IMR-90 (cell line): ENCODE measurements around the gene PROK2. TPM values are rescaled to one million over a fixed set of nuclear protein-coding genes. Genes with fewer than 3 reads are reported as not detected.

Experiments used
- ATAC-seq: fragments of 200-7000 bp; cut with Tn5 transposase; 2 replicates; pipeline ENCODE4 v1.9.1; 2020; ENCODE audit warnings: low read depth, mild to moderate bottlenecking, moderate library complexity
- BruUV-seq: library from RNA; stranded (reverse); fragments of 400-500 nt; replicated peaks from 2 replicates; lab custom pipeline; 2021; lab: Mats Ljungman, UMichigan
- CTCF ChIA-PET: fragments of 300-600 bp; formaldehyde crosslinking; extraction: SDS; loops from one replicate; lab custom pipeline; 2021; ENCODE audit warnings: antibody characterized with exemption; lab: Yijun Ruan, JAX
- POLR2A ChIA-PET: fragments of 300-600 bp; sonication (Branson Sonifier 250); formaldehyde crosslinking; loops from one replicate; lab custom pipeline; 2022; ENCODE audit warnings: antibody characterized with exemption; ENCODE audit not compliant: unreplicated experiment; lab: Charles Lee
- DNase-seq: peaks from one replicate; pipeline ENCODE4 v3.0.0; 2013
- H2AFZ ChIP-seq: replicated peaks from 2 replicates; pipeline ENCODE3; 2013; ENCODE audit warnings: low read length, mild to moderate bottlenecking; ENCODE audit not compliant: poor library complexity
- H2AK5ac ChIP-seq: 2 replicates; pipeline ENCODE4 v1.6.1; 2013; ENCODE audit warnings: low read depth, low read length, inconsistent platforms
- H2AK9ac ChIP-seq: replicated peaks from 2 replicates; pipeline ENCODE3; 2013; ENCODE audit warnings: mild to moderate bottlenecking, low read depth, low read length, moderate library complexity; ENCODE audit not compliant: poor library complexity
- H2BK120ac ChIP-seq: 2 replicates; pipeline ENCODE4 v1.6.1; 2013; ENCODE audit warnings: low read depth, low read length, inconsistent platforms
- H2BK15ac ChIP-seq: 3 replicates; pipeline ENCODE4 v1.6.1; 2013; ENCODE audit warnings: low read depth, low read length, inconsistent platforms
- H2BK20ac ChIP-seq: 2 replicates; pipeline ENCODE4 v1.6.1; 2013; ENCODE audit warnings: low read depth, mild to moderate bottlenecking, inconsistent platforms, low read length, moderate library complexity
- H2BK5ac ChIP-seq: 2 replicates; pipeline ENCODE4 v1.6.1; 2013; ENCODE audit warnings: mild to moderate bottlenecking, low read depth, low read length, inconsistent platforms; ENCODE audit not compliant: poor library complexity, severe bottlenecking
- H3K14ac ChIP-seq: replicated peaks from 2 replicates; pipeline ENCODE4 v1.6.1; 2013; ENCODE audit warnings: low read depth, low read length, inconsistent platforms
- H3K18ac ChIP-seq: 2 replicates; pipeline ENCODE4 v1.6.1; 2013; ENCODE audit warnings: low read depth, low read length, control low read depth
- H3K23ac ChIP-seq: 2 replicates; pipeline ENCODE4 v1.6.1; 2013; ENCODE audit warnings: low read depth, low read length, inconsistent platforms
- H3K27ac ChIP-seq: 2 replicates; pipeline ENCODE4 v1.5.1; 2013; ENCODE audit warnings: mild to moderate bottlenecking, control low read depth, low read length; ENCODE audit not compliant: insufficient read depth
- H3K27me3 ChIP-seq: 2 replicates; pipeline ENCODE4 v1.6.1; 2013; ENCODE audit warnings: low read length; ENCODE audit not compliant: control insufficient read depth, insufficient read depth
- H3K36me3 ChIP-seq: 2 replicates; pipeline ENCODE4 v1.6.1; 2013; ENCODE audit warnings: low read length, mixed read lengths; ENCODE audit not compliant: control insufficient read depth, insufficient read depth
- H3K4ac ChIP-seq: 2 replicates; pipeline ENCODE4 v1.6.1; 2013; ENCODE audit warnings: low read depth, low read length, inconsistent platforms
- H3K4me1 ChIP-seq: 2 replicates; pipeline ENCODE4 v1.6.1; 2013; ENCODE audit warnings: low read length, mixed read lengths; ENCODE audit not compliant: control insufficient read depth, insufficient read depth
- H3K4me2 ChIP-seq: 2 replicates; pipeline ENCODE4 v1.6.1; 2013; ENCODE audit warnings: low read depth, mild to moderate bottlenecking, control low read depth, low read length, moderate library complexity
- H3K4me3 ChIP-seq: 2 replicates; pipeline ENCODE4 v1.5.1; 2013; ENCODE audit warnings: low read depth, mild to moderate bottlenecking, control low read depth, low read length, moderate library complexity; ENCODE audit not compliant: insufficient read depth
- H3K56ac ChIP-seq: 2 replicates; pipeline ENCODE4 v1.6.1; 2013; ENCODE audit warnings: low read length, inconsistent platforms; ENCODE audit not compliant: insufficient read depth; ENCODE audit errors: extremely low read depth
- H3K79me1 ChIP-seq, 2 experiments: 2 replicates each; pipeline ENCODE4 v1.6.1; 2013; ENCODE audit warnings: low read length in 2 of 2, inconsistent platforms in 1 of 2, low read depth in 1 of 2
- H3K9ac ChIP-seq: 2 replicates; pipeline ENCODE4 v1.6.1; 2013; ENCODE audit warnings: low read depth, low read length, control low read depth
- H3K9me1 ChIP-seq: 2 replicates; pipeline ENCODE4 v1.6.1; 2013; ENCODE audit warnings: low read length, inconsistent platforms; ENCODE audit not compliant: insufficient read depth
- H3K9me3 ChIP-seq: 2 replicates; pipeline ENCODE4 v1.6.1; 2013; ENCODE audit warnings: low read length; ENCODE audit not compliant: control insufficient read depth, insufficient read depth
- H4K20me1 ChIP-seq: 2 replicates; pipeline ENCODE4 v1.6.1; 2013; ENCODE audit warnings: low read length, inconsistent platforms; ENCODE audit not compliant: insufficient read depth
- H4K5ac ChIP-seq: 2 replicates; pipeline ENCODE4 v1.6.1; 2013; ENCODE audit warnings: mild to moderate bottlenecking, low read depth, low read length, control low read depth
- H4K8ac ChIP-seq, 2 experiments: 2 replicates each; pipeline ENCODE4 v1.6.1; 2013; ENCODE audit warnings: low read depth in 2 of 2, low read length in 2 of 2, control low read depth in 1 of 2, inconsistent platforms in 1 of 2
- H4K91ac ChIP-seq: 2 replicates; pipeline ENCODE4 v1.6.1; 2013; ENCODE audit warnings: low read depth, low read length, inconsistent platforms; ENCODE audit not compliant: insufficient read depth
- BHLHE40 ChIP-seq: fragments of 150-350 bp; IDR thresholded peaks from 2 replicates; pipeline ENCODE4 v1.6.1; 2016; ENCODE audit warnings: mild to moderate bottlenecking, low read depth, low read length
- CEBPB ChIP-seq: IDR thresholded peaks from 2 replicates; pipeline ENCODE4 v1.6.1; 2012; ENCODE audit warnings: low read depth, low read length, improper control_type of control experiment
- CHD1 ChIP-seq: IDR thresholded peaks from 2 replicates; pipeline ENCODE4 v1.6.1; 2012; ENCODE audit warnings: low read depth, low read length, improper control_type of control experiment
- CTCF ChIP-seq: conservative IDR thresholded peaks from 2 replicates; pipeline ENCODE4 v1.5.1; 2012; ENCODE audit warnings: mild to moderate bottlenecking, low read depth, low read length, improper control_type of control experiment
- ELK1 ChIP-seq: fragments of 150-350 bp; IDR thresholded peaks from 2 replicates; pipeline ENCODE4 v1.6.1; 2016; ENCODE audit warnings: low read depth, mild to moderate bottlenecking, low read length, moderate library complexity, borderline replicate concordance
- FOS ChIP-seq: fragments of 150-350 bp; IDR thresholded peaks from 2 replicates; pipeline ENCODE4 v1.6.1; 2016; ENCODE audit warnings: low read depth, low read length
- MAFK ChIP-seq: IDR thresholded peaks from 2 replicates; pipeline ENCODE4 v1.6.1; 2012; ENCODE audit warnings: low read depth, low read length, improper control_type of control experiment
- MAZ ChIP-seq: IDR thresholded peaks from 2 replicates; pipeline ENCODE4 v1.6.1; 2012; ENCODE audit warnings: low read depth, mild to moderate bottlenecking, low read length, improper control_type of control experiment, moderate library complexity, borderline replicate concordance
- MXI1 ChIP-seq: IDR thresholded peaks from 2 replicates; pipeline ENCODE4 v1.6.1; 2012; ENCODE audit warnings: low read depth, mild to moderate bottlenecking, low read length, moderate library complexity, borderline replicate concordance
- NFE2L2 ChIP-seq: fragments of 150-350 bp; IDR thresholded peaks from 2 replicates; pipeline ENCODE4 v1.6.1; 2016; ENCODE audit warnings: low read depth, mild to moderate bottlenecking, low read length
- POLR2A ChIP-seq: IDR thresholded peaks from 2 replicates; pipeline ENCODE4 v1.6.1; 2012; ENCODE audit warnings: mild to moderate bottlenecking, low read depth, low read length
- RAD21 ChIP-seq: IDR thresholded peaks from 2 replicates; pipeline ENCODE4 v1.6.1; 2012; ENCODE audit warnings: low read length, improper control_type of control experiment
- RCOR1 ChIP-seq: IDR thresholded peaks from 2 replicates; pipeline ENCODE4 v1.6.1; 2012; ENCODE audit warnings: mild to moderate bottlenecking, low read length, improper control_type of control experiment; ENCODE audit not compliant: insufficient replicate concordance
- RFX5 ChIP-seq: IDR thresholded peaks from 2 replicates; pipeline ENCODE4 v1.8.0; 2012; ENCODE audit warnings: low read depth, mild to moderate bottlenecking, low read length, moderate library complexity
- SMC3 ChIP-seq: fragments of 150-350 bp; IDR thresholded peaks from 2 replicates; pipeline ENCODE4 v1.6.1; 2016; ENCODE audit warnings: low read depth, mild to moderate bottlenecking, antibody characterized with exemption, low read length, moderate library complexity
- USF2 ChIP-seq: fragments of 150-350 bp; IDR thresholded peaks from 2 replicates; pipeline ENCODE4 v1.6.1; 2017; ENCODE audit warnings: mild to moderate bottlenecking, antibody characterized with exemption, low read length, low read depth
- WGBS, 2 experiments: methylation state at CpG; one replicate each; pipeline versions ENCODE4 v1.1.5 to v1.1.7; 2013; ENCODE audit warnings: missing lambda C conversion rate in 2 of 2; ENCODE audit not compliant: insufficient read length in 1 of 2; ENCODE audit errors: extremely low coverage in 2 of 2; 5-methylcytosine and 5-hydroxymethylcytosine counted together
- dilution Hi-C: fragments of 300-500 bp; cut with HindIII; formaldehyde crosslinking; loops from one replicate; pipeline ENCODE4 v1.14.3; 2018; ENCODE audit warnings: low sequenced_read_pairs; ENCODE audit not compliant: unreplicated experiment
- in situ Hi-C: fragments of 300-500 bp; cut with MboI; formaldehyde crosslinking; loops from 3 replicates; pipeline ENCODE4 v1.14.3; 2019; ENCODE audit warnings: low sequenced_read_pairs, inconsistent platforms, mixed read lengths
- intact Hi-C: fragments of 100-400 bp; cut with micrococcal nuclease; formaldehyde crosslinking; loops from 2 replicates; pipeline ENCODE4 v1.10.0; 2022
- polyA plus RNA-seq, 3 experiments: library from polyadenylated mRNA; depleted of rRNA; stranded (reverse); fragments of >200 nt; gene quantifications; 2 replicates each; pipeline ENCODE4 v1.2.3, GENCODE V29; 2012; ENCODE audit warnings: low replicate concordance in 1 of 3
- total RNA-seq: library from RNA; depleted of rRNA; stranded (reverse); fragments of >200 nt; gene quantifications from 2 replicates; pipeline ENCODE4 v1.2.3, GENCODE V29; 2012

PROK2 gene
- total and polyA plus RNA-seq, 2 of the 4 experiments (the other 2 are of a cell fraction): not detected

- H2BK5ac ChIP-seq: no peak overlapping the region
- H2BK15ac ChIP-seq: no peak overlapping the region
- H3K4me1 ChIP-seq: no peaks in the 10 kb centered on the region
- intact Hi-C loops: no loop called here
- no peak overlapping the region for H4K8ac ChIP-seq
- no peak overlapping the region for H3K4ac ChIP-seq
- no peaks in the 10 kb centered on the region for H3K36me3 ChIP-seq
- H2AK5ac ChIP-seq: no peak overlapping the region
- ATAC-seq (no peak), DNase-seq (no peak)
- no peak overlapping the region for H4K5ac ChIP-seq
- no peaks in the 10 kb centered on the region for H3K9me3 ChIP-seq
- in situ Hi-C loops: no loop called here
- H2BK120ac ChIP-seq: no peak overlapping the region
- no peak overlapping the region for H3K23ac ChIP-seq
- H2AFZ ChIP-seq: no peak overlapping the region
- H3K4me3 ChIP-seq: no peak overlapping the region
- H3K56ac ChIP-seq: no peak overlapping the region
- POLR2A ChIA-PET: no interaction called here
- H2AK9ac ChIP-seq: no peak overlapping the region
- no peaks in the 10 kb centered on the region for H3K79me1 ChIP-seq
- dilution Hi-C loops: no loop called here
- TF ChIP-seq POLR2A (no peak), CHD1 (no peak), MAFK (no peak), SMC3 (no peak), ELK1 (no peak), USF2 (no peak), CTCF (no peak), CEBPB (no peak), RCOR1 (no peak), FOS (no peak), RAD21 (no peak), NFE2L2 (no peak), MXI1 (no peak), RFX5 (no peak), BHLHE40 (no peak), MAZ (no peak)
- CTCF ChIA-PET: interaction anchor here (1.2 kb wide), 1 partner anchor 8 kb away, joined by 3 read pairs; no protein-coding TSS in a partner anchor
- no peak overlapping the region for H3K27ac ChIP-seq
- H3K9me1 ChIP-seq: no peaks in the 10 kb centered on the region
- H4K91ac ChIP-seq: no peak overlapping the region
- H3K18ac ChIP-seq: no peak overlapping the region
- no peak overlapping the region for H2BK20ac ChIP-seq
- H3K4me2 ChIP-seq: no peak overlapping the region
- WGBS, 2 experiments: 7% methylated on average over 3 of the region's 8 CpGs; no CpG with 5 or more reads in 1 of the 2 experiments
- no peaks in the 10 kb centered on the region for H4K20me1 ChIP-seq
- H3K9ac ChIP-seq: no peak overlapping the region
- H3K14ac ChIP-seq: no peak overlapping the region
- peaks cover 46% of the 10 kb centered on the region for H3K27me3 ChIP-seq
- no TSS peak for BruUV-seq
Observed at GRCh38 chr3:71786217-71786549, 1.2 kb upstream of the PROK2 start.
